ENCODE results near the gene REN.

The REN gene

DNA sequence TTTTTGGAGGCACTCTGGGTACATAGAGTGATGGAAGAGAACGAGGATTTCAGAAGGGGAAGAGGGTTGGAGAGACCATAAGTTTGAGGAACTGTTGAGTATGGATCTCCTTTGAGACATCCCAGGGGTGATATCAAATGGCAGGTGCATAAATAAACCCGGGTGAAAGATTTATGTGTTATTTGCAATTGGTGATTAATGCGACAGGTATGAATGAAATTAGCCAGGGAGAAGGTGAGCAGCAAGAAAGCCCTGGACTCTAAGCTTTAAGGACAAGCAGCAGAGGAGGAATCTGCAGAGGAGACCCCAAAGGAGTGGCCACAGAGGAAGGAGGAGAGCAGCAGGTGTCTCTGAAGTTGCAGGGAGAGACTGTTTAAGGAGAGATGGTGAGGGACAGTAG lies 8.8 kb upstream of the REN start:
- Histone ChIP-seq H3K27me3 (replicated peaks; ENCODE audit: control insufficient read depth, insufficient read depth, low read length, poor library complexity, severe bottlenecking) (no peaks in the 10 kb centered on the region), H3K9me3 (ENCODE audit: control insufficient read depth, low read length) (peaks cover 16% of the 10 kb centered on the region), H3K36me3 (ENCODE audit: control insufficient read depth, insufficient read depth, low read length) (no peaks in the 10 kb centered on the region), H3K27ac (ENCODE audit: insufficient read depth, low read length, poor library complexity, severe bottlenecking) (no peak overlapping the region), H3K4me3 (ENCODE audit: insufficient read depth, low read depth, low read length, poor library complexity, severe bottlenecking) (no peak overlapping the region), H3K4me1 (ENCODE audit: control insufficient read depth, insufficient read depth, low read length, poor library complexity, severe bottlenecking) (no peaks in the 10 kb centered on the region)
- no peak for DNase-seq

DNA sequence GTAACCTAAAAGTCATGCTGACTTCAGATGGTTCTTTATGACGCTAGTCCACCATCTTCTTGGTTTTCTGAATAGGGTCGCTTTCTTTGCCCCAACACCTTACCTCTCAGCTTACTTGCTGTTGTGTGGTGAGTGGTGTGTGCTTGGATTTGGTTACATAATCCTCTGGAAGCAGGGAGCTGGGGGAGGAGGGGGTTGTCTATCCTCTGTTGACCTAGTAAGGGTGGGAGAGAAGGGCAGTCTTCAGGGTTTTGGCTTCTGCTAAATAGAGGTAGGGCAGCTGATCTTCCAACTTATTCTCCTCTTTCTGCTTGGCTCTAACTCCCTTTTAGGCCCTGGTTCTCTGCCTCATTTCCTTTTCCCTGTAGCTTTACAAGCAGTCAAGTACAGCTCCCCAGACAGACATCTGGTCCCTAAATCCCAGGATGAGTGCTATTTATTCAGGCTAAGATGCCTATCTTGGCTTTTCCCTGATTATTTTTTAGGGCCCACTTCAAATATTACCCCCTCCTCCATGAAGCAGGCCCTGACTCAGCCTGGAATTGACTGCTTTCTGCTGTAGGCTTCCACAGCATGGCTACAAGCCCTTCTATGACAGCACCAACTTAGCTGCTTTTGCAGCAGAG lies 6.4 kb upstream of the REN start:
- H3K27ac ChIP-seq (ENCODE audit: insufficient read depth, low read length, poor library complexity, severe bottlenecking) = no peak overlapping the region
- H3K4me1 ChIP-seq (ENCODE audit: control insufficient read depth, insufficient read depth, low read length, poor library complexity, severe bottlenecking) = no peaks in the 10 kb centered on the region
- no peak overlapping the region for H3K4me3 ChIP-seq (ENCODE audit: insufficient read depth, low read depth, low read length, poor library complexity, severe bottlenecking)
- no peak for DNase-seq
- H3K27me3 ChIP-seq (replicated peaks; ENCODE audit: control insufficient read depth, insufficient read depth, low read length, poor library complexity, severe bottlenecking) = no peaks in the 10 kb centered on the region
- H3K36me3 ChIP-seq (ENCODE audit: control insufficient read depth, insufficient read depth, low read length) = no peaks in the 10 kb centered on the region
- peaks cover 30% of the 10 kb centered on the region for H3K9me3 ChIP-seq (ENCODE audit: control insufficient read depth, low read length)

GRCh38 chr1:204171751-204172178 lies 5.6 kb upstream of the REN start:
- Histone ChIP-seq H3K4me1 (ENCODE audit: control insufficient read depth, insufficient read depth, low read length, poor library complexity, severe bottlenecking) (no peaks in the 10 kb centered on the region), H3K4me3 (ENCODE audit: insufficient read depth, low read depth, low read length, poor library complexity, severe bottlenecking) (no peak overlapping the region), H3K9me3 (ENCODE audit: control insufficient read depth, low read length) (peaks cover 30% of the 10 kb centered on the region), H3K27ac (ENCODE audit: insufficient read depth, low read length, poor library complexity, severe bottlenecking) (no peak overlapping the region), H3K27me3 (replicated peaks; ENCODE audit: control insufficient read depth, insufficient read depth, low read length, poor library complexity, severe bottlenecking) (no peaks in the 10 kb centered on the region), H3K36me3 (ENCODE audit: control insufficient read depth, insufficient read depth, low read length) (no peaks in the 10 kb centered on the region)
- DNase-seq = no peak

- Histone ChIP-seq H3K9me3 (ENCODE audit: control insufficient read depth, low read length) (peaks cover 30% of the 10 kb centered on the region), H3K36me3 (ENCODE audit: control insufficient read depth, insufficient read depth, low read length) (no peaks in the 10 kb centered on the region), H3K27me3 (replicated peaks; ENCODE audit: control insufficient read depth, insufficient read depth, low read length, poor library complexity, severe bottlenecking) (no peaks in the 10 kb centered on the region), H3K4me1 (ENCODE audit: control insufficient read depth, insufficient read depth, low read length, poor library complexity, severe bottlenecking) (no peaks in the 10 kb centered on the region), H3K4me3 (ENCODE audit: insufficient read depth, low read depth, low read length, poor library complexity, severe bottlenecking) (no peak overlapping the region), H3K27ac (ENCODE audit: insufficient read depth, low read length, poor library complexity, severe bottlenecking) (no peak overlapping the region)
- DNase-seq = no peak
These were observed 4.5 kb upstream of the REN start for GRCh38 chr1:204170494-204171155.

DNA sequence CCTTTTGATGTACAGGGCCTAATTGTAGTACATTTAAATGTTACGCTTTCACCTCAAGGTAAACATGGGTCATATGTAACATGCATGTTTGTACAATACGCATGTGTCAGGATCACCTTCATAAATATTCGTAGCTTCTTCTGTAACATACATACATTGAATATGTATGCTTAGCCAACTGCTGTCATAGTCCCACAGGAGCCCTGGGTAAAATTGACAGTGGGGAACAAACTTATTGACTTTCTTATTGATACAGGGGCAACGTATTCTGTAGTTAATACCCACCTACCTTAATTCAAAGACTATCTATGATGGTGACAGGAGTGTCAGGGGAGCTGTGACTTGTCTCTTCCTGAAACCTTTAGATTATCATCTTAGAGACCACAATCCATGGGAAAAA lies 3.7 kb upstream of the REN start:
- Histone ChIP-seq H3K4me3 (ENCODE audit: insufficient read depth, low read depth, low read length, poor library complexity, severe bottlenecking) (no peak overlapping the region), H3K4me1 (ENCODE audit: control insufficient read depth, insufficient read depth, low read length, poor library complexity, severe bottlenecking) (no peaks in the 10 kb centered on the region), H3K27ac (ENCODE audit: insufficient read depth, low read length, poor library complexity, severe bottlenecking) (no peak overlapping the region), H3K36me3 (ENCODE audit: control insufficient read depth, insufficient read depth, low read length) (no peaks in the 10 kb centered on the region), H3K9me3 (ENCODE audit: control insufficient read depth, low read length) (peaks cover 30% of the 10 kb centered on the region), H3K27me3 (replicated peaks; ENCODE audit: control insufficient read depth, insufficient read depth, low read length, poor library complexity, severe bottlenecking) (no peaks in the 10 kb centered on the region)
- DNase-seq = no peak

- Histone ChIP-seq H3K4me1 (ENCODE audit: control insufficient read depth, insufficient read depth, low read length, poor library complexity, severe bottlenecking) (no peaks in the 10 kb centered on the region), H3K9me3 (ENCODE audit: control insufficient read depth, low read length) (peaks cover 26% of the 10 kb centered on the region), H3K4me3 (ENCODE audit: insufficient read depth, low read depth, low read length, poor library complexity, severe bottlenecking) (no peak overlapping the region), H3K36me3 (ENCODE audit: control insufficient read depth, insufficient read depth, low read length) (no peaks in the 10 kb centered on the region), H3K27ac (ENCODE audit: insufficient read depth, low read length, poor library complexity, severe bottlenecking) (no peak overlapping the region), H3K27me3 (replicated peaks; ENCODE audit: control insufficient read depth, insufficient read depth, low read length, poor library complexity, severe bottlenecking) (no peaks in the 10 kb centered on the region)
- DNase-seq = no peak
These were observed 1.6 kb upstream of the REN start for GRCh38 chr1:204167730-204168129.

- Histone ChIP-seq H3K27ac (ENCODE audit: insufficient read depth, low read length, poor library complexity, severe bottlenecking) (no peak overlapping the region), H3K36me3 (ENCODE audit: control insufficient read depth, insufficient read depth, low read length) (no peaks in the 10 kb centered on the region), H3K9me3 (ENCODE audit: control insufficient read depth, low read length) (no peaks in the 10 kb centered on the region), H3K27me3 (replicated peaks; ENCODE audit: control insufficient read depth, insufficient read depth, low read length, poor library complexity, severe bottlenecking) (no peaks in the 10 kb centered on the region), H3K4me3 (ENCODE audit: insufficient read depth, low read depth, low read length, poor library complexity, severe bottlenecking) (no peak overlapping the region), H3K4me1 (ENCODE audit: control insufficient read depth, insufficient read depth, low read length, poor library complexity, severe bottlenecking) (no peaks in the 10 kb centered on the region)
- peak; percentile 48 to 62 (median 56) for DNase-seq
These were observed 3.6 kb downstream of the REN start for GRCh38 chr1:204162494-204163074.

- no peak overlapping the region for H3K4me3 ChIP-seq (ENCODE audit: insufficient read depth, low read depth, low read length, poor library complexity, severe bottlenecking)
These were observed 4.3 kb downstream of the REN start for GRCh38 chr1:204161609-204162493.

GRCh38 chr1:204157962-204158361 lies 8.2 kb downstream of the REN start:
- Histone ChIP-seq H3K27me3 (replicated peaks; ENCODE audit: control insufficient read depth, insufficient read depth, low read length, poor library complexity, severe bottlenecking) (no peaks in the 10 kb centered on the region), H3K4me1 (ENCODE audit: control insufficient read depth, insufficient read depth, low read length, poor library complexity, severe bottlenecking) (no peaks in the 10 kb centered on the region), H3K9me3 (ENCODE audit: control insufficient read depth, low read length) (no peaks in the 10 kb centered on the region), H3K27ac (ENCODE audit: insufficient read depth, low read length, poor library complexity, severe bottlenecking) (no peak overlapping the region), H3K4me3 (ENCODE audit: insufficient read depth, low read depth, low read length, poor library complexity, severe bottlenecking) (no peak overlapping the region), H3K36me3 (ENCODE audit: control insufficient read depth, insufficient read depth, low read length) (no peaks in the 10 kb centered on the region)
- DNase-seq = no peak

More at GRCh38 chr1:204161609-204162493, 4.3 kb downstream of the REN start:
- Histone ChIP-seq H3K9me3 (ENCODE audit: control insufficient read depth, low read length) (no peaks in the 10 kb centered on the region), H3K4me1 (ENCODE audit: control insufficient read depth, insufficient read depth, low read length, poor library complexity, severe bottlenecking) (no peaks in the 10 kb centered on the region), H3K27ac (ENCODE audit: insufficient read depth, low read length, poor library complexity, severe bottlenecking) (no peak overlapping the region), H3K27me3 (replicated peaks; ENCODE audit: control insufficient read depth, insufficient read depth, low read length, poor library complexity, severe bottlenecking) (no peaks in the 10 kb centered on the region), H3K36me3 (ENCODE audit: control insufficient read depth, insufficient read depth, low read length) (no peaks in the 10 kb centered on the region)
- no peak for DNase-seq

Data from effector memory CD4-positive, alpha-beta T cell (primary cell).